Left ventricle myocardium inferior (tissue), 1 donor: ENCODE measurements around the gene DHRS3. TPM values are rescaled to one million over a fixed set of nuclear protein-coding genes. Genes with fewer than 3 reads are reported as not detected.
A peak's percentile ranks its signal among the peaks of the same experiment; 100 is the strongest.

Experiments used
- DNase-seq: peaks from one replicate; pipeline ENCODE4 v3.0.0-alpha.2; 2020
- H3K27ac ChIP-seq: fragments of 200-600 bp; replicated peaks from 2 replicates; pipeline ENCODE4 v1.8.0; 2021
- H3K27me3 ChIP-seq: fragments of 200-600 bp; 2 replicates; pipeline ENCODE4 v1.8.0; 2021; ENCODE audit warnings: low read depth
- H3K36me3 ChIP-seq: fragments of 200-600 bp; 2 replicates; pipeline ENCODE4 v1.8.0; 2021
- H3K4me1 ChIP-seq: fragments of 200-600 bp; 2 replicates; pipeline ENCODE4 v1.8.0; 2021
- H3K4me3 ChIP-seq: fragments of 200-600 bp; 2 replicates; pipeline ENCODE4 v1.8.0; 2021; ENCODE audit warnings: mild to moderate bottlenecking, moderate library complexity
- H3K9me3 ChIP-seq: fragments of 200-600 bp; replicated peaks from 2 replicates; pipeline ENCODE4 v1.8.0; 2021
- intact Hi-C: fragments of 100-400 bp; cut with micrococcal nuclease; formaldehyde crosslinking; loops from one replicate; pipeline ENCODE4 v1.11.0; 2022
- microRNA-seq: library from miRNA; unstranded; fragments of <30 nt; microRNA quantifications from one replicate; pipeline ENCODE4 v1.2.0, GENCODE V29; 2020
- total RNA-seq: library from RNA; stranded (reverse); fragmentation: NEBNext Ultra II Directional; extraction: Animal tissue kit (Norgen Biotek cat#: 25700); gene quantifications from one replicate; pipeline ENCODE4 v1.2.1, GENCODE V29; 2021
- TF ChIP-seq, protein P1 (sequence below): fragments of 200-600 bp; IDR thresholded peaks from 2 replicates; pipeline ENCODE4 v1.8.0; 2021; ENCODE audit warnings: antibody characterized with exemption, mild to moderate bottlenecking, borderline replicate concordance
- donor health status: DM: no; HTN: yes; CAD: no; lungs with severe emphysema.

DHRS3 gene
- total RNA-seq, 1 donor from 2014 or later = 89.7 TPM

- Histone ChIP-seq H3K4me3 (no peak overlapping the region), H3K9me3 (no peaks in the 10 kb centered on the region), H3K27me3 (no peaks in the 10 kb centered on the region), H3K27ac (no peak overlapping the region), H3K4me1 (peaks cover 21% of the 10 kb centered on the region), H3K36me3 (no peaks in the 10 kb centered on the region)
- TF ChIP-seq, protein P1, sequence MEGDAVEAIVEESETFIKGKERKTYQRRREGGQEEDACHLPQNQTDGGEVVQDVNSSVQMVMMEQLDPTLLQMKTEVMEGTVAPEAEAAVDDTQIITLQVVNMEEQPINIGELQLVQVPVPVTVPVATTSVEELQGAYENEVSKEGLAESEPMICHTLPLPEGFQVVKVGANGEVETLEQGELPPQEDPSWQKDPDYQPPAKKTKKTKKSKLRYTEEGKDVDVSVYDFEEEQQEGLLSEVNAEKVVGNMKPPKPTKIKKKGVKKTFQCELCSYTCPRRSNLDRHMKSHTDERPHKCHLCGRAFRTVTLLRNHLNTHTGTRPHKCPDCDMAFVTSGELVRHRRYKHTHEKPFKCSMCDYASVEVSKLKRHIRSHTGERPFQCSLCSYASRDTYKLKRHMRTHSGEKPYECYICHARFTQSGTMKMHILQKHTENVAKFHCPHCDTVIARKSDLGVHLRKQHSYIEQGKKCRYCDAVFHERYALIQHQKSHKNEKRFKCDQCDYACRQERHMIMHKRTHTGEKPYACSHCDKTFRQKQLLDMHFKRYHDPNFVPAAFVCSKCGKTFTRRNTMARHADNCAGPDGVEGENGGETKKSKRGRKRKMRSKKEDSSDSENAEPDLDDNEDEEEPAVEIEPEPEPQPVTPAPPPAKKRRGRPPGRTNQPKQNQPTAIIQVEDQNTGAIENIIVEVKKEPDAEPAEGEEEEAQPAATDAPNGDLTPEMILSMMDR = no peak
- intact Hi-C loops = no loop called here
- DNase-seq = no peak
These were observed 96.9 kb downstream of the DHRS3 start for GRCh38 chr1:12521096-12521495.

DNA sequence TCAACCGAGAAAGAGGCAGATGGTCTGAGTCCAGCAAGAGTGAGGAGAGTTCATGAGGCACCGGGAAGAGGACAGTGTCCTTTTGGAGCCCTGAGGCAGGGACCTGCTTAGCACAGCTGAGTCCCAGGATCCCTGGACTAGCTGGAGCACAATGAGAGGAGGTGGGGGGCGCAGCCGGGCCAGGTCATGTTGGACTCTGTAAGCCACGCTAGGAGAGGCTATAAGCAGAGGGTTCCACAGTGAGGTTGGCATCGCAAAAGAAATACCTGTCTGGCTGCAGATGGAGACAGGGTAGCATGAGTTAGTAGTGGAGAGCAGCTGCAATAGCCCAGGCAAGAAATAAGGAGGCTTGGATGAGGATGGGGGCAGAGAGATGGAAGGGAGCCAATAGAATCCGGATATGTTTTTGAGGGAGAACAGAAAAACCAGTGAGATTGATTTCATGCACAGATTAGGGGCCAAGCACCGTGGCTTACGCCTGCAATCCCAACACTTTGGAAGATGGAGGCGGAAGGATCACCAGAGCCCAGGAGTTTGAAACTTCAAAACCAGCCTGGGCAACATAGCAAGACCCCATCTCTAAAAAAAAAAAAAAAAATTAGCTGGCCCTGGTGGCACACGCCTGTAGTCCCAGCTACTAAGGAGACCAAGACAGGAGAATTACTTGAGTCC, 98.2 kb downstream of the DHRS3 start:
- H3K27ac ChIP-seq = peak overlapping the region; percentile 16
- no peaks in the 10 kb centered on the region for H3K27me3 ChIP-seq
- peaks cover 18% of the 10 kb centered on the region for H3K4me1 ChIP-seq
- no peak overlapping the region for H3K4me3 ChIP-seq
- H3K9me3 ChIP-seq = no peaks in the 10 kb centered on the region
- intact Hi-C loops = no loop called here
- no peaks in the 10 kb centered on the region for H3K36me3 ChIP-seq
- no peak for DNase-seq
- TF ChIP-seq, protein P1 = no peak

GRCh38 chr1:12518931-12519692, 98.9 kb downstream of the DHRS3 start:
- Histone ChIP-seq H3K27me3 (no peaks in the 10 kb centered on the region), H3K9me3 (no peaks in the 10 kb centered on the region), H3K4me3 (peak overlapping the region; percentile 22), H3K27ac (peak overlapping the region; percentile 16), H3K36me3 (no peaks in the 10 kb centered on the region), H3K4me1 (peaks cover 24% of the 10 kb centered on the region)
- DNase-seq = peak; percentile 80
- intact Hi-C loops = no loop called here
- TF ChIP-seq, protein P1 = no peak

Small RNAs within 50 kb of the gene (microRNA-seq; reads per million reads assigned to microRNA genes)
- not detected for gene MIR6730

Other genes starting within 250 kb of the DHRS3 start
- gene AADACL4, start 25.9 kb upstream of the DHRS3 start, total RNA-seq = not detected
- not detected for gene AADACL3, start 97.9 kb upstream of the DHRS3 start, total RNA-seq
- not detected for gene CFAP107, start 128.0 kb upstream of the DHRS3 start, total RNA-seq
- gene PRAMEF12, start 155.5 kb upstream of the DHRS3 start, total RNA-seq = not detected
- not detected for gene PRAMEF1, start 173.2 kb upstream of the DHRS3 start, total RNA-seq
- gene PRAMEF11, start 213.2 kb upstream of the DHRS3 start, total RNA-seq = not detected
- not detected for gene HNRNPCL1, start 230.5 kb upstream of the DHRS3 start, total RNA-seq
- not detected for gene PRAMEF2, start 238.9 kb upstream of the DHRS3 start, total RNA-seq